Daoy (cell line): ENCODE results near the gene CNTN3. TPM values are rescaled to one million over a fixed set of nuclear protein-coding genes. Genes with fewer than 3 reads are reported as not detected.

Source experiments
- DNase-seq: peaks from one replicate; pipeline ENCODE4 v3.0.0-alpha.2; 2015; ENCODE audit warnings: low read depth
- total RNA-seq: library from RNA; depleted of rRNA; stranded (reverse); fragments of >200 nt; shearing (Covaris generic); gene quantifications from 2 replicates; pipeline ENCODE4 v1.2.3, GENCODE V29; 2014

Gene CNTN3
- total RNA-seq, 1 experiment from 2014 or later = 0.34 TPM

GRCh38 chr3:74611206-74611605, 3.3 kb downstream of the CNTN3 start:
- no peak for DNase-seq

GRCh38 chr3:74607803-74608202, 6.7 kb downstream of the CNTN3 start:
- DNase-seq = no peak

DNA sequence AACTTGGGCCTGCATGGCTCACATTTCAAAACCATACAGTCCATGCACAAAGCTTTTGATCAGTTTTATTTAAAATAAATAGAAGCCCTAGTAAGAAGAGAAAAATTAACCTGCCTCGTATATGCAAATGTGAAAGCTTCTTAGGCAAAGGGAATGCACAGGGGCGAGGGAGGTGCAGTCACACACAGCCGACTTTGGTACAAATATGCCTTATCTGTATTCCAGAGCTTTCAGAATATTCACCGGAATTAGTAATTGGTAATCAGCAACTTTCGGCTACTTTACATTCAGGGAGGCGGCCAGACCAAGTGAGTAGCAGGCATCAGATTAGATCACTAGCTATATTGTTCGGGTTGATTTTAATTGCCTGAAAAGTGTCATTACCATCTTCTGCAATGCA, 7.5 kb downstream of the CNTN3 start:
- DNase-seq = no peak

DNA sequence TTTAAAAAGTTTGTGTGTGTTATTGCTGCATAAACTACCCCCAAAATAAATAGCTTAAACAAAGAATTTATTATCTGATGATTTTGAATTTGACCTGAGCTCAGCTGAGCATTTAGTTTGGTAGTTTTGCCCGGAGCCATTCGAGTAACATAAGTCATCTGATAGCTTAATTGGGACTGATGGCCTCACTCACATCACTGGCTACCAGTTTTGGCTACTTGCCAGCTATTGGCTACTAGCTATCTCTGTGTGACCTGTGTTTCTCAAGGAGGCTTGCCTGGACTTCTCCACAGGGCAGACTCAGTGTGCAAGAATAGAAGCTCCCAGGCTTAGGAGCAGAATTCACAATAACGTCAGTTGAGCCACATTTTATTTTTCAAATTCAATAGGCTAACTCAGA, 9.0 kb downstream of the CNTN3 start:
- no peak for DNase-seq

GRCh38 chr3:74603292-74603691, 11.2 kb downstream of the CNTN3 start:
- no peak for DNase-seq

- no peak for DNase-seq
Measured at GRCh38 chr3:74602471-74602870, 12.0 kb downstream of the CNTN3 start.

DNA sequence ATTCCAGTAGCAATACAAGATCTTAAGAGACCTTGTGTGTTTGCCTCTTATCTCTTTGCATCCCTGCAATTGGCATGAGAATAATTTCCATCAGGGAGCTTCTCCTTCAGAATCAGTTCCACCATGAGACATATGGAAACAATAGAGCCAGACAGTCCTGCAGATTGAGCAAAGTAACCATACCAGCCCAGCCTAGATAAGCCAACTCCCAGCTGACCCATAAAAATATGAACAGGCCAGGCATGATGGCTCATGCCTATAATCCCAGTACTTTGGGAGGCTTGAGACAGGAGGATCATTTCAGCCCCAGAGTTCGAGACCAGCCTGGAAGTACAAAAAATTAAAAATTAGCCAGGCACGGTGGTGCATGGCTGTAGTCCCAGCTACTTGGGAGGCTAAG, 12.7 kb downstream of the CNTN3 start:
- no peak for DNase-seq

DNA sequence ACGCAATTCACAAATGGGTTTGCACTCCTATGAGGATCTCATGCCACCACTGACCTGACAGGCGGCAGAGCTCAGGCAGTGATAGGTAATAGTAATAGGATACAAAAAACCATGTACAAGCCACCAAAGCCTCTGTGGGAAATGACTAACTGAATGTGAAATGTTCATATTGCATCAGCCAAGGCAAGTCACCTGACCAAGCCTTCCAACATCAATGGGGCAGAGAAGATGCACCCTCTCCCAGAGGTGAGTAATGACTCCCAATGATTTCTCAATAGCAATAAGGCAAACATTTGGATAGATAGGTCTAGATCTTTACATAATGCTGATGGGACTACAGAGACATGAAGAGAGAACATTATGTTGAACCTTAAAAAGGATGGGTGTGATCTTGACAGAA, 14.9 kb downstream of the CNTN3 start:
- no peak for DNase-seq

DNA sequence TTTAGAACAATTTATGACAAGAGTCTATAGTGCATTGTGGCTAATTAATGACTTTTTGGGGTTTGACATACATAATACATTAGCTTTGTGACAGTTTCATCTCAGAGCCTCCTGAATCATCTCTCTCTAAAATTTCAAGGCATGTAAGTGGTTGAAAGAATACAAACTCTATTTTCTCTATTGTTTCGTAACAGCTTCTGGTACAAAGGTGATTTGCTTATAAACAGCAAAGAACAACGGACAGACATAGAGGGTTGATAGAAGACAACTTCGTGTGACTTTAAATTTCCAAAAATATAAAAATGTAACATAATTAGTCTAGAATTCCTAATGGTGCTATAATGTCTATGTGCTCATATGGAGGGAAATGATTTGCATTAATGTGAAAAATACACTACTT, 21.3 kb downstream of the CNTN3 start:
- no peak for DNase-seq

DNA sequence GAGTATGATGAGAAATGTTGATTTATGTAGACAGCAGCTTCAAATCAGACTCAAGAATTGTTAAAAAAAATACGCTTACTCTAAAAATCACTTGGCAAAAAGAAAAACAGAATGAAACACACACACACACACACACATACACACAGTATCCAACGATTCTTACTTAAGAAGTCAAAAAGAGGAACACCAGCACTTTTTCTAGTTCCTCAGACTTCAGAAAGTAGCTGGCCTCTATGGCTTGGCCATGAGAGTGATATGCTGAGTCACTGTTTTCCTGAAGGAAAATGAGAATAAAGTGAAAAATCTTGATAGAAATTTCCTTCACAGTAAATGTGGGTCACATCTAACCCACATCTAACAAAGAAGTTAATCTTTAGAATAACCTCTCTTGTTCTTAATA, 22.1 kb downstream of the CNTN3 start:
- DNase-seq = no peak

DNA sequence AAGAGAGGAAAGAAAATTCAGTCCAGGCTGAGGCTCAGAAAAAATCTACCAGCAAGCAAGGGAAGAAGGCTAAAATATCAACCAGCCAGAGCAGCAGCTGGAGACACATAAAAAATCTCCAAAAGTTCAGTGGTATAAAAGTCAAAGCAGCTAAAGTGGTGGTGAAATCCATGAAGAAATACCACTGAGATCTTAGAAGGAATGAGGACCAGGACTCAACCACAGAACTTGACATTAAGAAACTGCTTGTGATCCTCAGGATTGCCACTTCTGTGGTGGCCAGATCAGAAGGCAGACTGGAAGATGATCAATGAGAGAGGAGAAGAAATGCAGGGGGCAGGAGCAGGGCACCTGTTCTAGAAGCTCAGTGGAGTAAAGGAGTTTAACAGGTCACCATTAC, 22.5 kb downstream of the CNTN3 start:
- no peak for DNase-seq

GRCh38 chr3:74591342-74591741, 23.1 kb downstream of the CNTN3 start:
- no peak for DNase-seq

GRCh38 chr3:74590620-74591262, 23.7 kb downstream of the CNTN3 start:
- DNase-seq = no peak

GRCh38 chr3:74584782-74585181, 29.7 kb downstream of the CNTN3 start:
- no peak for DNase-seq

- DNase-seq = no peak
Measured at GRCh38 chr3:74582982-74583381, 31.5 kb downstream of the CNTN3 start.

- no peak for DNase-seq
Measured at GRCh38 chr3:74575857-74576256, 38.6 kb downstream of the CNTN3 start.

GRCh38 chr3:74571118-74571517, 43.3 kb downstream of the CNTN3 start:
- no peak for DNase-seq
